Endothelial cell of hepatic sinusoid (primary cell): ENCODE measurements around the gene DNAJC3.
"Not testable (repeated sequence)": the region's sequence is repeated elsewhere in the genome, so short reads cannot be mapped to it uniquely, and the experiment has no call there.

Experiments used
- in situ Hi-C: cut with HindIII; loops from 2 replicates; pipeline ENCODE4 v1.10.0; 2017; ENCODE audit warnings: low sequenced_read_pairs

DNAJC3 gene

GRCh38 chr13:95712846-95713245, 35.9 kb downstream of the DNAJC3 start:
- in situ Hi-C loops, result not testable (repeated sequence)

DNA sequence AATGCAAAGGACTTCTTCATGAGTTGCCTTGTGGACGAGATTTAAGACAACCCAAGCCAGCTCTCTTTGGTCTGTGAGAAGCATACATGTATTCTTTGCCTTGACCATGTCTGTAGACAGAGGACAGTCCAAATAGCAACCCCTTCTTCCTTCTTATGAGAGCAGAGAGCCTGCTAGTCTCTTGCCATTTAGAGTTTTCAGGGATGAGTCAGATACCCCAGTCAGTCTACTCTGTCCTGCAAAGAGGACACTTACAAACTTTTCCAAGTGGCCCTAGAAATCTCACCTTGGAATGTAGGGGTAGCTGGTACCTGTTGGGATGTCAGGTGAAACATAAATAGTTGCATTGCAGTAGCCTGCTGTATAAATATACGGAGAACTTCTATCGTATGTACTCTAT, 36.7 kb downstream of the DNAJC3 start:
- in situ Hi-C loops, result no loop called here

DNA sequence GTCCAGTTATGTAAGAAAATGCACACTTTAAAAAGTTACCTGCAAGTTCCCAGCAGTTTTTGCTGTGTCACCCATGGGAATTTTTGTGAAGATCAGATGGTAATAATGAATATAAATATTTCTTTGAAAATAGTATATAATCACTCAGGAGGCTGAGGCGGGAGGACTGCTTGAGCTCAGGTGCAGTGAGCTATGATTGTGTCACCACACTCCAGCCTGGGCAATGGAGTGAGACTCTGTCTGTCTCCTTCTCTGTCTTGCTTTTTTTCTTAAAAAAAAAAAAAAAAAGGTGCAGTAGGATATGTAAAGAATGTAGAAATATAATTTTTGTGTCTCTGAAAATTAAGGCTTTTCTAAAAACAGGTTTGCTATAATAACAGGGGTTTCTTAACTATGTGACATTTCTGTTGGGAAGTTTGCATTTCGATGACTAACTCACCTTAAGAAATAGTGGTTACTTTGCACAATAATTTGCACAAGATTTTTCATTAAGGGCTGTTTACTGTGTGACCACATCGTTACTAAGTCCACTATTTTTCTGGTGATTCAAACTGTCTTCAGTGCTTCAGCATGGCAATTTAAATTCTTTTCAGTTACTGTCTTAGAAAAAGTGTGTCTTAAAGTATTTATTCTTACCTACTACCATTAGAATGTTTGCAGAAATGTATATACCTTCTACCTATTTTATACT, 37.3 kb downstream of the DNAJC3 start:
- in situ Hi-C loops, result no loop called here

DNA sequence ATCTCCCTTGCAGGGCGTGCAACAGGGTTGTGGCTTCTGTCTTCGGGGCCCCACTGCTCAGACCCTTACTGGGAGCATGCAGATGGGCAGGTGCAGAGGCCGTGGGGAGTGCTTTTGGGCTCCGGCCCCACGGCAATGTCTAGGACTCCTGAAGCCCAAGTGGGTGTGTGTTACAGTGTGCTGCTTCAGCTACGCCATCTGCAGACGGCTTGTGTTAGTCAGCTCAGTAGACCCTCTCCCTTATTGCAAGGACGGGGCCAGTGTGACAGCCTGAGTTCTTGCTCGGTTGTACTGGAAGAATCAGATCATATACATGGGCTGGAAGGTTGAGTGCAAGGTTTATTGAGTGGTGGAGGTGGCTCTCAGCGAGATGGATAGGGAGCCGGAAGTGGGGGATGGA, 39.3 kb downstream of the DNAJC3 start:
- in situ Hi-C loops, result no loop called here

- in situ Hi-C loops, result no loop called here
Observed at GRCh38 chr13:95722241-95722640, 45.3 kb downstream of the DNAJC3 start.

- in situ Hi-C loops, result no loop called here
Observed at GRCh38 chr13:95723438-95723837, 46.5 kb downstream of the DNAJC3 start.

- in situ Hi-C loops, result no loop called here
Observed at GRCh38 chr13:95724252-95724651, 47.3 kb downstream of the DNAJC3 start.

GRCh38 chr13:95726876-95727275, 49.9 kb downstream of the DNAJC3 start:
- in situ Hi-C loops, result no loop called here

DNA sequence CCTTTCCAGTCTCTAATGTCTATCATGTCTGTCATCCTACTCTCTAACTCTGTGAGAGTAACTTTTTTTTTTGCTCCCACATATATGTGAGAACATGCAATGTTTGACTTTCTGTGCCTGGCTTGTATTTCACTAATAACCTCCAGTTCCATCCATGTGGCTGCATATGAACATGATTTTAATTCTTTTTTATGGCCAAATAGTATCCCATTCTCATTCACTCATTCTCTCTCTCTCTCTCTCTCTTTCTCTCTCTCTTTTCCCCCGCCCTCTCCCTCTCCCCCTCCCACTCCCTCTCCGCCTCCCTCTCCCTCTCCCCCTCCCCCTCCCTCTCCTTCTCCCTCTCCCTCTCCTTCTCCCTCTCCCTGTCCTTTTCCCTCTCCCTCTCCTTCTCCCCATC, 52.0 kb downstream of the DNAJC3 start:
- in situ Hi-C loops, result no loop called here

- in situ Hi-C loops, result loop anchor here (5.0 kb wide), 1 partner anchor 102 kb away; no protein-coding TSS in a partner anchor
Observed at GRCh38 chr13:95734124-95734523, 57.2 kb downstream of the DNAJC3 start.

DNA sequence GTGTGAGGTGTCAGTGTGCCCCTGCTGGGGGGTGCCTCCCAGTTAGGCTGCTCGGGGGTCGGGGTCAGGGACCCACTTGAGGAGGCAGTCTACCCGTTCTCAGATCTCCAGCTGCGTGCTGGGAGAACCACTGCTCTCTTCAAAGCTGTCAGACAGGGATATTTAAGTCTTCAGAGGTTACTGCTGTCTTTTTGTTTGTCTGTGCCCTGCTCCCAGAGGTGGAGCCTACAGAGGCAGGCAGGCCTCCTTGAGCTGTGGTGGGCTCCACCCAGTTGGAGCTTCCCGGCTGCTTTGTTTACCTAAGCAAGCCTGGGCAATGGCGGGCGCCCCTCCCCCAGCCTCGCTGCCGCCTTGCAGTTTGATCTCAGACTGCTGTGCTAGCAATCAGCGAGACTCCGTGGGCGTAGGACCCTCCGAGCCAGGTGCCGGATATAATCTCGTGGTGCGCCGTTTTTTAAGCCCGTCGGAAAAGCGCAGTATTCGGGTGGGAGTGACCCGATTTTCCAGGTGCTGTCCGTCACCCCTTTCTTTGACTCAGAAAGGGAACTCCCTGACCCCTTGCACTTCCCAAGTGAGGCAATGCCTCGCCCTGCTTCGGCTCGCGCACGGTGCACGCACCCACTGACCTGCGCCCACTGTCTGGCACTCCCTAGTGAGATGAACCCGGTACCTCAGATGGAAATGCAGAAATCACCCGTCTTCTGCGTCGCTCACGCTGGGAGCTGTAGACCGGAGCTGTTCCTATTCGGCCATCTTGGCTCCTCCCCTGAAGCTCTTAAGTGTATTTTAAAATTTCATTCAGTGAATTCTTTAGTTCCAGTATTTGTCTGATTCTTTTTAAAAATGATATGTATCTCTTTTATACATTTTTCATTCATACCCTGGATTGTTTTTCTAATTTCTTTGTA, 63.4 kb downstream of the DNAJC3 start:
- in situ Hi-C loops, result not testable (repeated sequence)

DNA sequence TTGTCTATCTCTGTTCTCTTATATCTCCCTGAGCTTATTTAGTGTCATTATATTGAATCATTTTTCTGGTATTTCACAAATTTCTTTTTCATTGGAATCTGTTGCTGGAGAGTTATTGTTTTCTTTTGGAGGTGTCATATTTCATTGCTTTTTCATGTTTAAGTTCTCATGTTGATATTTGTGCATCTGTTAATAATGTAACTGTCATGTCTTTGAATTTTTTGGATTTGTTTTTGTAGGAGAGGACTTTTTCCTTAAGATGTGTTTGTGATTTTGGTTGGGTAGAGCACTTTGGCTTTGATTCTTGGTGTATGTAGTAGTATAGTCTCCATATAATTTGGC, 64.0 kb downstream of the DNAJC3 start:
- in situ Hi-C loops, result no loop called here

GRCh38 chr13:95741584-95742563, 64.9 kb downstream of the DNAJC3 start:
- in situ Hi-C loops, result no loop called here

DNA sequence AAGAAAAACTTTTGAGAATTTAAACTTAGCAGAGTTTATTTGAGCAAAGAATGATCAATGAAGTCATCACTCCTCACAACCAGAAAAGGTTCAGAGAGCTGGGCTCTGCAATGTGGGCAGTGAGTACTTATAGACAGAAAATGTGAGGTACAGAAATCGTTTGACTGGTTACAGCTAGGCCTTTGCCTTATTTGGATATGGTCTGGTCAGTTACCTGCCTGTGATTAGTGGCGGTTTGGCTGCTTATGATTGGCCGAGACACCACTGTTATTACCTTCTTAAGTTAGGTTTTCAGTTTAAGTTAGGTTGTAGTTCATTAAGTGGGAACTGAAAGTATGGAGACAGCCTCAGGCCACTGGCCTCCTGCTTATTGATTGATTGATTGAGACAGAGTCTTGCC, 66.3 kb downstream of the DNAJC3 start:
- in situ Hi-C loops, result no loop called here

DNA sequence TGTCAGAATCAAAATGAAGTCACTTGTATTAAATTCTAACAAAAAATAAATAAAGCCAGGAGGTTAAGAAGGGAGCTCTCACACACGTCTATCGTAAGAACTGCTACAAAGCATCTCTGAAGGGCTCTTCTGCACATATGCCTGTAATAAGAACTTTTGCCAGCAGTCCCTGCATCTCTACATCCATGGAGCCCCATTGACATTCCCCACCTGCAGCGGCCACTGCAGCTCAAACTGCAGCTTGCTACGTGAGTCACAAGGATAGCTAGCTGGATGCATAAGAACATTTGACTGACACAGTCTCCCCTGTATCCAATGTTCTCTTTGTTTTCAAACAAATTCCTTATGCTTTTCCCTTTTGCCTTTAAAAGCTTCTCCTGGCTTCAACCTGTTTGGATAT, 68.3 kb downstream of the DNAJC3 start:
- in situ Hi-C loops, result no loop called here

DNA sequence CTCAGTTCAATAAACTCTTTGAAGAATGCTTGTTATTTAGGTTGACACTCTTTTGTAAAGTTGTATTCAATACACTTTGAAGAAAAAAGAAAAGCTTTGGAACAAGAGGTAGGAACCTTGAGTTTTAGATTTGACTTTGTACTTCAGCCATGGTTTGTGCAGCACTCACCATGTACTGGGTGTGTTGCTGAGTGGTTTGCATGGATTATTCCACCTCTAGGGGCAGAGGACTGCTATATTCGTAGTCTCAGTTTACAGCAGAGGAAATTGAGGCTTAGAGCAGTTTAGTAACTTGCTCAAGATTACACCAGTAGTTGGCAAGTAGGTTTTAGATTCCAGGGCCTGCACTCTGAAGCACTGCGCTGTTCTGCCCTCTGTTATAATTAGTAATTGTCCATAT, 68.8 kb downstream of the DNAJC3 start:
- in situ Hi-C loops, result no loop called here

DNA sequence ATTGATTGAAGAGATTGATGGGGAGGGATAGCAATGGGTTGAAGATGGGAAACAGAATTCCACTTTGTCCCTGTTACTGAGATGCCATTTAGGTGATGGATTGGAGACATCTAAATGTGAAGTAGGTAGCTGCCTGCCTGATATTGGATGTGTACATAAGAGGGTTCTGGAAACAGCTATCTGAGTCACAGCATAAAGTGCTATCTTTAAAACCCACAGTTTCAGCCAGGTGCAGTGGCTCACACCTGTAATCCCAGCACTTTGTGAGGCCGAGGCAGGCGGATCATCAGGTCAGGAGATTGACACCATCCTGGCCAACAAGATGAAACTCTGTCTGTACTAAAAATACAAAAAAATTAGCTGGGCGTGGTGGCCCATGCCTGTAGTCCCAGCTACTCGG, 72.6 kb downstream of the DNAJC3 start:
- in situ Hi-C loops, result no loop called here

- in situ Hi-C loops, result no loop called here
Observed at GRCh38 chr13:95752677-95753076, 75.7 kb downstream of the DNAJC3 start.

GRCh38 chr13:95754069-95754468, 77.1 kb downstream of the DNAJC3 start:
- in situ Hi-C loops, result no loop called here

DNA sequence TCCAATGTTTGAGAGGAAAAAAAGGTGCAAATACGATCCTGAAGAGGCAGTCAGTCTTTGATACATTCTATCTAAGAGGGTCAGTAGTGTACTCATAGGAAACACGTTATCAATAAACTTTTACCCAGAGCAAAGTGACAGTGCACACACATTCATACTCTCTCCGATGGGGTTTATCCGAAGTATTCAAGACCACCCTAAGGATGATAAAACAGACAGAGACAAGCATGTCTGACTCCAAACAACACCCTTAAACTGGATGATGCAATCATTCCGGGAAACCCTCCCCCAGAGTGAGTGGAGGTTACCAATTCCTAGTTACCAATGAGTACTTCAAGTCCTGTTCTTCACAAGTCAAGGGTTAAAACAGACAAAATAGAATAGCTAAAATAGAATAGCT, 79.1 kb downstream of the DNAJC3 start:
- in situ Hi-C loops, result no loop called here

GRCh38 chr13:95762626-95763025, 85.7 kb downstream of the DNAJC3 start:
- in situ Hi-C loops, result loop anchor here (5.0 kb wide), 1 partner anchor 65 kb away; no protein-coding TSS in a partner anchor
